LNCaP clone FGC (cell line): ENCODE data around the gene PDZRN3.

ENCODE experiments used
- DNase-seq: peaks from one replicate; pipeline ENCODE4 v3.0.0-alpha.2; 2011; ENCODE audit warnings: low read depth
- H3K4me3 ChIP-seq: 2 replicates; pipeline ENCODE4 v1.5.1; 2011; ENCODE audit warnings: mild to moderate bottlenecking, low read depth, low read length, control low read depth
- TF ChIP-seq, protein P1 (sequence below): IDR thresholded peaks from 2 replicates; pipeline ENCODE4 v1.5.1; 2012; ENCODE audit warnings: mild to moderate bottlenecking; ENCODE audit not compliant: control insufficient read depth, insufficient read depth; ENCODE audit errors: extremely low read depth

Gene PDZRN3

DNA sequence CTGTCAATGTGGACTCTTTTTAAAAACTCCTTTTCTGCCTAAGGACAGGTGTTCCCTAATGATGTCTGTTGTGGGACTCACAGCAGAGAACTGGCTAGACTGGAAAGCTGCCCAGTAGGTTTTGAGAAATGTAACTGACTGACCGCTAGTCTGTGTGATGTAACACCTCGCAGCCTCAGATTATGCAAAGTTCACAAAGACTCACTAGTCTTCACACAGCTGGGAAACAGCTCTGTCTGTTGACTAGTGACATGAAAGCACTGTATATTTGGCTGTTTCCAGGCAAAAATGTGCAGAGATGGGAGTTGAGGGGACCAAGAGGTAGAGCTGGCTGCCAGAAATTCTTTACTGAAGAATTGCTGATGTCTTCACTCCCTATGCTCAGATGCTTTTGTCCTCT lies 10.3 kb downstream of the PDZRN3 start:
- no peak overlapping the region for H3K4me3 ChIP-seq
- TF ChIP-seq, protein P1, sequence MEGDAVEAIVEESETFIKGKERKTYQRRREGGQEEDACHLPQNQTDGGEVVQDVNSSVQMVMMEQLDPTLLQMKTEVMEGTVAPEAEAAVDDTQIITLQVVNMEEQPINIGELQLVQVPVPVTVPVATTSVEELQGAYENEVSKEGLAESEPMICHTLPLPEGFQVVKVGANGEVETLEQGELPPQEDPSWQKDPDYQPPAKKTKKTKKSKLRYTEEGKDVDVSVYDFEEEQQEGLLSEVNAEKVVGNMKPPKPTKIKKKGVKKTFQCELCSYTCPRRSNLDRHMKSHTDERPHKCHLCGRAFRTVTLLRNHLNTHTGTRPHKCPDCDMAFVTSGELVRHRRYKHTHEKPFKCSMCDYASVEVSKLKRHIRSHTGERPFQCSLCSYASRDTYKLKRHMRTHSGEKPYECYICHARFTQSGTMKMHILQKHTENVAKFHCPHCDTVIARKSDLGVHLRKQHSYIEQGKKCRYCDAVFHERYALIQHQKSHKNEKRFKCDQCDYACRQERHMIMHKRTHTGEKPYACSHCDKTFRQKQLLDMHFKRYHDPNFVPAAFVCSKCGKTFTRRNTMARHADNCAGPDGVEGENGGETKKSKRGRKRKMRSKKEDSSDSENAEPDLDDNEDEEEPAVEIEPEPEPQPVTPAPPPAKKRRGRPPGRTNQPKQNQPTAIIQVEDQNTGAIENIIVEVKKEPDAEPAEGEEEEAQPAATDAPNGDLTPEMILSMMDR = no peak
- no peak for DNase-seq

DNA sequence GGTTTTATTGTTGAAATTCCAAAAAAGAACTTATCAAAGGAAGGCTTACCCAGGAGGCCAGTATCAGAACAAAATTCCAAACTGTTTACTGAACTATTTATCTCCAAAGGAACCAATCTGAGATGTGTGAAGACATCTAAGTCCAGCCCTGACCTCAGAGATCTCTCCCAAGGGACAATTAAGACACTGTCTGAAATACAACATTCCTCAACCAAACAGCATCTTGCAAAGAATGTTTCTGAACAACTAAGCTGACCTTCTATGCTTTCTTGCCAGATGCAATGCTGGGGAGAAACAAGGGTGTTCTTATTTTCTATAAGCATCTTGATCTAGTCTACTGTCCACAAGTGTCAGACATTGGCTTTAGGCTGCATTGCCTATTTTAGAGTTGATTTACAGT lies 13.6 kb downstream of the PDZRN3 start:
- no peak for DNase-seq
- TF ChIP-seq, protein P1 = no peak

DNA sequence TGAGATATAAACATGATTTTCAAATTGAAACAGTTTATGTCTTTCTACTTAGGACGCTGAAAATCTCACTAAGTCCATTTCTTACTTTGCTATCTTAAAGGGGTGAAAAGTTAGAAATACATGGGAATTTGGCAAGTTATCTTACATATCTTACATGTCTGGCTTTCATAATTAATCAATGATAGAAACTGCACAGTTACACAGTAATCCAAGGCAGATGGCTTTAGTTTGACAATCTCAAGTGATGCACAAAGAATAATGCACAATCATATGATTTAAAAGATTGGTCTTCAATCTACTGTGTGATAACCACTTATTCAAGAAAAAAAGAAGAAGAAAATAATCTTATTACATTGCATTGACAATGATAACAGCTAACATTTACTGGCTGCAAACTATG lies 14.2 kb downstream of the PDZRN3 start:
- TF ChIP-seq, protein P1 = no peak
- DNase-seq = no peak
- no peak overlapping the region for H3K4me3 ChIP-seq

More for the DNA sequence above, 13.6 kb downstream of the PDZRN3 start:
- H3K4me3 ChIP-seq = no peak overlapping the region

DNA sequence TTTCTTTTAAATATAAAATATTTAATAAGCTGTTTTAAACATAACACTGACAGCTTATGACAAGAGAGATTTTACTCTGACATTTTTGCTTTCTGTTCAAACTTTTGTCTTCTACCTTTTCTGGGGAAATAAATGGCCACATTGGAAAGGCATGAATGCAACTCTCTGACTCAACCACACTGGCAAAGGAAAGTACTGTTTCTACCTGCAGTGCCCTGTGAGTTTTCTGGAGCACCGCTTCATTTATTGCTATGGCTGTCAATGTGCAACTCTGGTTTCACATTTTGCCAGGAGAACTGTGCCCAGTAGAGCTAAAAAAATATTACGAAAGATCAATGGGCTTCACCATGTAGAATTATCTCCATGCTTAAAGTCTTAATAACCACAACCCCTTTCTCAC lies 15.1 kb downstream of the PDZRN3 start:
- DNase-seq = no peak
- no peak overlapping the region for H3K4me3 ChIP-seq
- TF ChIP-seq, protein P1 = no peak

DNA sequence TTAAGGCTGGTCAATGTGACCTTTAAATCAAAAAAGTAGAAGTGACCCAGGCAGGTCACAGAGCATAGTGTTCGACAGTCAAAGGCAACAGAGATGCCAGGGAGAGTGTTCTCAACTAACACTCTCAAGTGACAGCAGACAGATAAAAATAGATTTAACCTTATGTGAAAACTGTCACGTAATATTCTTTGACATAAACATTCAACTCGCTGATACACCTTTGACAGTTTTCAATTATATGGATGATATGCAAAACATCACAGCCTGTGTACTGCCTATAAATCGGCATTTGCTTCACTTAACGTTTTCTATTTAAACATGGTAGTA lies 15.5 kb downstream of the PDZRN3 start:
- TF ChIP-seq, protein P1 = no peak
- H3K4me3 ChIP-seq = no peak overlapping the region
- DNase-seq = no peak

DNA sequence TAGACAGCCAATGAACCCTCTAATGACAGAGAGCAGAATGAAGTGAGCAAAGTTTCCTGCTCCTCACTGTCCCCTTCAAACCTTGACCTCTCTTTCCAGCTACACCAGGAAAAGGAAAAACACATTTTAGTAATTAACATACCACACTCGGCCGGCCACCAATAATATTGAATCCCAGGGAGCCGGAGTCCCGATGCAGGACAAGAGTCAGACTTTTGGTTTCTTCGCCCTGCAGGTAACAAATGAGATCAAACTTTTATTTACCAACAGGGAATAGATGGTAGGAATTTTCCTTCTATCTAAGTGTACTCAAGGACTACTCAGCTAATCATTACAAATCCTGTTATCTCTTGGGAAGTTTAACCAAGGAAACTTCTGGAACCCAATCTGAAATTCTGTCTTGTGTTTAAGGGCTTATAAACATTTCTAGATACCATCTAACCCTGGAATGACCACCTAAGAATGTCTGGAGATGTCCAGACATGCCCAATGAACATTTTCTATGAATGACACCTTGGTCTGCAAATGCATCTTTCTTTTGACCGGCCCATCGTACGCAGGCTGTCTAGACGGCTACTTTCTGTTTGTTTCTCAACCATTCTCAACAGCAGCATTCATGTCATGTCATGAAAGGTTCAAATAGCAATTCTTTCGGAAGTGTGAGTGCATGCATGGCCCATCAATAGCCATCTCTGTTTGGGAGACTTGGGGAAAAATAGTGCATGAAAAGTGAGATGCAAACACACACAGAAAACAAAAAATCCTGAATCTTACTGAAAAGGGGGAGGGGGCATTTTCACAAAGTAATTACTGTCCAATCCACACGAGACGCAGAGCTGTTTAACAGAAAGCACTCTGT lies 16.1 kb downstream of the PDZRN3 start:
- no peak for DNase-seq
- no peak overlapping the region for H3K4me3 ChIP-seq
- TF ChIP-seq, protein P1 = no peak

DNA sequence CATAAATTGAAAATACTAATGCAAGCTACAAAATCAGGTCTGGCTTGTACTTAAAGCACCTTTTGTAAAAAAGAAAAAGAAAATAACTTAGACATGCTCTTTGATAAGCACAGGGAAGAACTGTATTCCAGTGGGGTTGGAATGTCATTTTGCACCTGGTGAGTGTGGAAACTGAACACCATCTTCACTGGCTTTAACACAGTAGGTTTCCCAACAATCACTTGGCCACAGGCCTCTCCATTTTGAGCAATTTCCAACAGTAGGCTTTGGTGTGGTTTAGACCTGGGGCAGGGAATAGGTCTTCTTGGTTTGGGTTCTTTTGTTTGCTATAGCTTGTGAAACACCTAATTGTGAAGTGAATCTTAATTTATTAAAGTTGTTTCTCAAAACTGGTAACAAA lies 18.9 kb downstream of the PDZRN3 start:
- TF ChIP-seq, protein P1 = no peak
- DNase-seq = no peak
- H3K4me3 ChIP-seq = no peak overlapping the region
